H1 (cell line): ENCODE measurements around the gene ODF2L. TPM values are rescaled to one million over a fixed set of nuclear protein-coding genes. Genes with fewer than 3 reads are reported as not detected.

Source experiments
- NRF1 ChIP-seq: IDR thresholded peaks from 2 replicates; pipeline ENCODE4 v1.6.1; 2011; ENCODE audit warnings: mild to moderate bottlenecking, low read depth, low read length, improper control_type of control experiment
- RBBP5 ChIP-seq: IDR thresholded peaks from 2 replicates; pipeline ENCODE4 v1.7.1; 2012; ENCODE audit warnings: low read depth, mild to moderate bottlenecking, inconsistent platforms, low read length, moderate library complexity, borderline replicate concordance
- SIN3A ChIP-seq, 2 experiments: IDR thresholded peaks in 1 of 2; conservative IDR thresholded peaks in 1 of 2; 2 replicates each; pipeline ENCODE4 v1.6.1; 2011 to 2012; ENCODE audit warnings: low read length in 2 of 2, improper control_type of control experiment in 1 of 2, low read depth in 1 of 2, mild to moderate bottlenecking in 1 of 2
- SP4 ChIP-seq: IDR thresholded peaks from 2 replicates; pipeline ENCODE4 v1.6.1; 2012; ENCODE audit warnings: low read length, inconsistent platforms
- SUZ12 ChIP-seq: fragments of 200-600 bp; sonication (generic); IDR thresholded peaks from 2 replicates; pipeline ENCODE4 v1.6.1; 2012; ENCODE audit warnings: mild to moderate bottlenecking, inconsistent platforms, low read length, moderate library complexity, mixed read lengths
- polyA plus RNA-seq, 7 experiments: library from polyadenylated mRNA; depleted of rRNA in 3 of 7; stranded (reverse) in 5 of 7; unstranded in 2 of 7; fragments of >200 nt in 5 of 7; fragments of 200-250 nt in 2 of 7; gene quantifications; 1 replicate in 5 of 7; 2 replicates in 1 of 7; 4 replicates in 1 of 7; pipeline versions ENCODE4 v1.2.1 to v1.2.3, GENCODE V29; 2011 to 2013; ENCODE audit warnings: missing spikeins in 2 of 7, mixed read lengths in 2 of 7
- total RNA-seq: library from RNA; stranded (reverse); fragmentation: NEBNext Ultra II Directional; extraction: Animal tissue kit (Norgen Biotek cat#: 25700); gene quantifications from 2 replicates; pipeline ENCODE4 v1.2.1, GENCODE V29; 2021
- TF ChIP-seq, protein P1 (sequence below): IDR thresholded peaks from 2 replicates; pipeline ENCODE4 v1.6.1; 2011; ENCODE audit warnings: low read depth, mild to moderate bottlenecking, low read length; ENCODE audit not compliant: insufficient read depth

ODF2L gene
- total and polyA plus RNA-seq, 2 of the 8 experiments (the other 6 are each of a cell fraction or from before 2014, with no cell fraction given), result 3.2 to 27.1 TPM

- TF ChIP-seq SIN3A (conservative IDR thresholded peaks at IDR 0.05 in 1 of 2, IDR thresholded peaks at IDR 0.05 in 1 of 2; ENCODE audit: low read depth in 1 of 2, low read length in 2 of 2) (no peak), RBBP5 (no peak), SUZ12 (no peak), SP4 (no peak), NRF1 (no peak)
- TF ChIP-seq, protein P1, sequence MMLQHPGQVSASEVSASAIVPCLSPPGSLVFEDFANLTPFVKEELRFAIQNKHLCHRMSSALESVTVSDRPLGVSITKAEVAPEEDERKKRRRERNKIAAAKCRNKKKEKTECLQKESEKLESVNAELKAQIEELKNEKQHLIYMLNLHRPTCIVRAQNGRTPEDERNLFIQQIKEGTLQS, result no peak
These were observed 13.4 kb upstream of the ODF2L start (continued) for GRCh38 chr1:86409416-86410021.
